SK-N-MC (cell line): Measurements from ENCODE around the gene EFCAB8.

ENCODE experiments used
- EZH2 ChIP-seq: fragments of 200-600 bp; sonication (generic); IDR thresholded peaks from one replicate; pipeline ENCODE4 v1.6.1; 2017; ENCODE audit warnings: antibody characterized with exemption
- POLR2AphosphoS5 ChIP-seq: IDR thresholded peaks from 2 replicates; pipeline ENCODE4 v1.6.1; 2012; ENCODE audit warnings: mild to moderate bottlenecking, low read depth, low read length, borderline replicate concordance

GRCh38 chr20:32980990-32981389 is 122.3 kb downstream of the EFCAB8 start:
- TF ChIP-seq EZH2 (no peak), POLR2AphosphoS5 (no peak)
